GM19467 (cell line): ENCODE results near the gene TMC3.
"Not testable (repeated sequence)": the region's sequence is repeated elsewhere in the genome, so short reads cannot be mapped to it uniquely, and the experiment has no call there.

Source experiments
- ATAC-seq: cut with Tn5 transposase; IDR thresholded peaks from one replicate; pipeline ENCODE4 v1.9.1; 2021; ENCODE audit warnings: mild to moderate bottlenecking, moderate library complexity; ENCODE audit not compliant: unreplicated experiment

The TMC3 gene

DNA sequence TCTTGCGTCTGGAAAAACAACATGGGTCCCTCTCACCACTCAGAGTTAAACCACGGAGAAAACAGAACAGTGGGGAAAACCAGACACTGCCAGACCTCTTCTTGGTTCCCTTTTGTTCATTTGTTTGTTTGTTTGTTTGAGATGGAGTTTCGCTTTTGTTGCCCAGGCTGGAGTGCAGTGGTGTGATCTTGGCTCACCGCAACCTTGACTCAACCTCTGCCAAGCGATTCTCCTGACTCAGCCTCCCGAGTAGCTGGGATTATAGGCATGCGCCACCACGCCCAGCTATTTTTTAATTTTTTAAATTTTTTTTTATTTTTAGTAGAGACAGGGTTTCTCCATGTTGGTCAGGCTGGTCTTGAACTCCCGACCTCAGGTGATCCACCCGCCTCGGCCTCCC is 25.3 kb downstream of the TMC3 start:
- ATAC-seq: not testable (repeated sequence)

DNA sequence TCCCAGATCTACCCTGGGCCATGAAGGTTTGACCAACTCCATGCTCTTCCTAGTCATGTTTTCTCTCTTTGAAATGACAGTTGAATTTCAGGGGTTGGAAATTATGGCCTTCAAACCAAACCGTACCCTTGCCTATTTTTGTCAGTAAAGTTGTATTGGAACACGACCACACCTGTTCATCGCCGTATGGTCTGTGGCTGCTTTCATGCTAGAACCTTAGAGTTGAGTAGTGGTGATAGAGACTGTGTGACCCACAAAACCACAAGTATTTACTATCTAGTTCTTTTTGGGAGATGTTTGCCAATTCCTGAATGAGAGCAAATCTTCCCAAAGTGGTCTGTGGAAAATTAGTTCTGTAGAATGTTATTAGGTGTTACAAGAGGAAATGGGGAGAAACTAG is 26.1 kb downstream of the TMC3 start:
- no peak for ATAC-seq

DNA sequence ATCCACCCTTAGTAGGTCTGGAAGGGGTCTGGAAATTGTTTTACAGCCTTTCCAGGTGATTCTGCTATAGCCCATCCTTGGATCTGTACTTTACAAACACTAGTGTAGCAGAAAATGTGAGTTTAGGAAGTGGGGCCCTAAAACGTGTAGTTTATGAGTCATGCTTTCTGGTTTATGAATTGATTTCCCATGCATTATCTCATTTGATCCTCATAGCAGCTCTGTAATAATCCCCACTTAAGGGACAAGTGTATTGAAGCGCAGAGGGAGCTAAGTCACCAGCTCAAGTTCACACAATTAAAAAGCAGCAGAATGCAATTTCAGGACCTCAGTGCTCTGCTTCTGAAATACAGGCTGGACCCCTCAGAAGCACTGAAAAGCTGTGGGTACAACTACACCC is 27.4 kb downstream of the TMC3 start:
- ATAC-seq: no peak

DNA sequence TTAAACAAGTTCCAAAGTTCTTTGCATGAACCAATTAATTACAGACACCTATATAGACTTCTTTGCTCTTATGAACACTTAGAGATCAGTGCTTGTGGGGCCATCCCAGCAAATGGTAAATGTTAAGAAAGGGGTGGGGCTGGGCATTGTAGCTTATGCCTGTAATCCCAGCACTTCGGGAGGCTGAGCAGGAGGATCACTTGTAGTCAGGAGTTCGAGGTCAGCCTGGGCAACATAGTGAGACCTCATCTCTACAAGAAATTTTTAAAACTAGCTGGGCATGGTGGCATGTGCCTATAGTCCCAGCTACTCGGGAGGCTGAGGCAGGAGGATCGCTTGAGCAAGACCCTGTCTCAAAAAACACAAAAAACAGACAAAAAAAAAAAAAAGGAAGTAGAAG is 30.6 kb downstream of the TMC3 start:
- no peak for ATAC-seq

DNA sequence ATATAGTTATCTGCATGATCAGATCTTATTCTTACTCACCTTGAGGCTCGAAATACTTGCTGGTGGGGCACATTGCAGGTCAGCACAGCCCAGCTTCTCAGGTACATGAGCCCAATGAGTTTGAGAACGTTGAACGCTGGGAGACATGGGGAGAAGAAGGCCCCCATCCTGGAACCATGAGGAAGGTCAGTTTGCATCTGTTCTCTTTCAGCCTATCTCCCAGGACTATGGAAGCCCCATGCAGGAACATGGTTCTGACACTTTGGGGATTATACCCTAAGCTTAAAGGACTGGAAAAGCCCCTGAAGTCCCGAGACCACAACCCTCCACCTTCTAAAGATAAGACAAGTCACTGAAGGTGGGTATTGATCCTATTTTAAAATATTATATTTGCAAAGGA is 32.7 kb downstream of the TMC3 start:
- no peak for ATAC-seq

DNA sequence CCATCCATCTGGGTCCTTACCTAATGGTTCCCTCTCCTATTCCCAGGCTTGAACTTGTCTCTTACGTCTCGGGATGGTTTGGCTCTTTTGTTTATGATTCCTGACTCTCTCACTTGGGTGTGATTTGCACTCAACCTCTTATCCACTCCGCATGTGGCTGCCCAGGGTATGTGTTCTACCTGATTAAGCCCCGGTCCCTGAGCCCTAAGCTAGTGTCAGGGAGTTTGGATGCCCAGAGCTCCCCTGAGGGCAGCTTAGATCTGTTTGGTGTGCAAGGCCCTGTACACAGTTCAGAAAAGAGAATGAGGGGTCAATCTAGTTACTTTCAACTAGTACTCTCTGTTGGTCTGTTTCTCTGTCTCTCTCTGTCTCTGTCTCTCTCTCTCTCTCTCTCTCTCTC is 34.2 kb downstream of the TMC3 start:
- ATAC-seq: no peak

DNA sequence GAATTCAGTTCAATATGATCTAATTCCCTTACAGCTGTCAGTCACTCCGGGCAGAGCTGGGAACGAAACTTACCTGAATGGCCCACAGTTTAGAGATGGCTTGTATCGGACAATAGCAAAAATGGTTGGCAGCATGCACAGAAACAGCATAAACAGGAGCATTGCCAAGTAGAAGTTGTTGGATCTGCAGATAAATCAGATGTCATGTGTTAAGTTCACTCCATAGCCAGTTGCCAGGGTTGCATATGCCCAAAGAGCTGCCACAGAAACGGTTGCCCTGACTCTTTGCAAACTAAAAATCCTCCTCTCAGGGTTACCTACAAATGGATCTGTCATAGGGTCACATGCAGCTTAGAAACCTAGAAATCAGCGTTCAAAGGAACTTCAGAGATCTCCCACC is 34.7 kb downstream of the TMC3 start:
- no peak for ATAC-seq

DNA sequence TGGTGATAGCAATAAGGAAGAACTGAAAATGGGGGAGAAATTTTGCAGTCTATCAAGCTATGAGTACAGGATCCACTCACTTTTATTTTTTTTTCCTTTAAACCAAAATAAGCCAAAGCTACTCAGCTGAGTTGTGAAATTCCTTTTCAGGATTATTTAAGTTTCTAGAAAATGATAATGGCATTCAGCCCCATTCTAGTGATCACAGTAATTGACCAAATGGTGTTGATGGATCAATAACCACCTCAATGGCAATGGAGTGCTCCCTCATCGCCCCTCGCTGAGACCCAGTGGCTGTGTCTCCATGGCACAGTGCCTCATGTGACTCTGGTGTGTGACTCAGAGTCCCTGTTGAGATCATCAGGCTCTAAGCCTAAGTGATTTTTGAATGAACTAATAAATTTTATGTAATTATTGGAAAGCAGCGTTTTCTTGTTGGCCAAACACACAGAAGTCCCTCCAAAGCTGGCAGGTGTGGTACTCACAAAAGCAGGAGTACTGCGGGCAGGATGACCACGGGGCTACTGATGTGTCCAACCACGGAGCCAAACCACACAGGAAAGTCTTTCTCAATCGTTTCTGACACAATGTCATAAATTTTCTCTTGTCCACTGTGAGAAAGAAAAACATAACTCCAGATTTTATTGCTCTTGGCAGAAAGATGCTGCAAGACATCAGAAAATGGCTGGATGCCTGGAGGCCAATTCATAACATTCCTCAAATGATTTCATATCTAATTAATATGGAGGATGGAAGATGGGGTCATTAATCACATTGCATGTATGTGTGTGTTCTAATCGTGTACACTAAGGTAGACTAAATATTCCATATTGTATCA is 35.6 kb downstream of the TMC3 start:
- ATAC-seq: no peak

DNA sequence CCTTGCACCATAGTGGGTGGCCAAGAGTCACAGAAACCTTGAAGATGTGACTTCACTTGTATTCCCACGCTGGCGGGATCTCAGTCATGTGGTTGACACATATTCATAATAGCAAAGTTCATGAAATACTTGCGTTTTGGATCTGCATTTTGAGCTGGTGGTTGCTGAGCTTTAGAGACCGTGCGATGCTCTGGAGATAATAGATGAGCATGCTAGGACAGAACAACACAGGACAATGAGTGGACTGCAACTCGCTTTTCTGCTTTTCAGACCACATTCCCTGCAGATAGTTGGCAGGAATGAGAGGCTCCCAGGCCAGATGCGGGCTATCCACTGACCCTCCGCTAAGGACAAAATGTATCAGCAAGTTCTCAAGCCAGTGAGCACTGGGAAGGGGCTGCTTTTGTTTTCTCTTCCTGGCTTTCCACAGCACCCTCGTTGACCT is 36.3 kb downstream of the TMC3 start:
- no peak for ATAC-seq

DNA sequence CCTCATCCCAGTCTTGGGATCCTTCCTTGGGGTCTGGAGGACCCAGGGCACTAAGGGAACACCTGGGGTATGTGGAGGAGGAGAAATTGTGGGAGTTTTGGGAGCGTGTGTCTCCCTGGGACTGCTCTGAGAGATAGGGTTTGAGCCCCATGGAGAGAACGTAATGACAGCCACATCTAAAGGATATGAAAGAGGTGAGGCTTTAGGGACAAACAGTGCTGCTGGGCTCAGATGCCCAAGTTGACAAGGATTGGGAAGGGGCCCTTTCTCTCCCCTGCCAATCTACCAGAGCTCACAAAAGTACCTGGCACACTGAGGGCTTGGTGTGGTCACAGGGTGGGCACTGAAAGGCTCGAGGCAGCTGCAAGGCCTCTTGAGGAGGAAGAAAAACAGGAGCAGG is 36.8 kb downstream of the TMC3 start:
- ATAC-seq: no peak

DNA sequence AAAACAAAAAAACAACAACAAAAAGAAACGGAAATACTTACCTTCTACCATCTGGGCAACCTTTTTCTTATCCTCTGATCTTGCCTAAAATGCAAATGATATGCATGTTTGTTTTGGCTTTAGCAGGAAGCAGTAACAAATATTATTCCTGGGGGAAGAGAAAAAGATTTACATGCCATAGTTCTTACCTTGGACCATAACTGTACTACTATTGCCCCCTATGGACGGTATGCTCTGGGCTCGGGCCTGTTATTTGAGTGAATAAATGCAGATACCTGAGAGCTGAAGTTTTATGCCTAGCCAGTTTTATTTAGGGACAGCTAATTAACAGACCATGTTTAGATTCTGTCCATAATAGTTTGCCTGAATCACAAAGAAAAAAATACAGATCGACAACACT is 37.4 kb downstream of the TMC3 start:
- ATAC-seq: no peak

DNA sequence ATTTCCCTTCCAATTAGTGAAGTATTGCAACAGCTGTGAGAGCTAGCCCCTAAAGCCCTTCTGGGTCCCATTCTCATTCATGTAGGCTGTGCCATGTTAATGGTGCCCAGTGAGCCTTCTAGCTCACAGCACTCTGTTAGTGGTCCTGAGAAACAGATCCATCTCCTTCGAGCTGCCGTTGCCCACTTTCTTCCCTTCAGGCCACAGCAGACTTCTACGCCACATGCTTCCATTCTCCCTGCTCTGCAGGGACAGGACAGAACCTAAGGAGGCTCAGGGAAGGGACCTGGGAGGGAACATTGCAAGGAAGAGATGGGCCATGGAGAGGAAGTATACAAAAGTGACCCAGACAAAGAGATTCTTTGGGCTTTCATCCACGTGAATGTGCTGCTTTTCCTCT is 38.4 kb downstream of the TMC3 start:
- ATAC-seq: no peak

DNA sequence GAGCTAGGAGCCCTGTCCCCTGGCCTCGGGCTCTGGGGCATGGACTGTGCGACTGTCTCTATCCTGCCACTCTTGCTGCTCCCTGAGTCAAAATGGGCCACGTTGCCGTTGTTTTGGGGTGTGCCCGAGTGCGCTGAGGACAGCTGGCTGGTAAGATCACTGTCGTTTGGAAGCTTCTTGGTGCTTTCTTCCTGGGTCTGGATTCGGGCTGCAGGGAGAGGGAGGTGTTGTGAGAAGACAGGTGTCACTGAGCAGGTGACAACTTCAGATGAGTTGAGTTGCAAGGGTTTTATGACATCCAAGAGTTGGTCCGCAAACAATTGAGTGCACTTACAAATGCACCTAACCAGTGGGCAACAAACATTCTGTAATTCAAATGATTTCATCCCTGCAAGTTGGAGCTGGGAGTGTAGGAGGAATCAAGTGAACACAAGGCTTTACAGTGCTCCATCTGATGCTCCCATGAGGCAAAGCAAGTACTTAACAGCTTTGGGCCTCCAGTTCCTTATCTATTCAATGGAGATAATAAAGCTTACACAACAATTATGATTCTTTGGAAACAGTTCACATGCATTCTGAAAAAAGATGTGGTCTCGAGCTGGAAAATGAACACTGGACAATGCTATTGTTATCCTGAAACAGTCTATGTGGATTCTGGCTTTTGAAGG is 39.1 kb downstream of the TMC3 start:
- ATAC-seq: no peak

DNA sequence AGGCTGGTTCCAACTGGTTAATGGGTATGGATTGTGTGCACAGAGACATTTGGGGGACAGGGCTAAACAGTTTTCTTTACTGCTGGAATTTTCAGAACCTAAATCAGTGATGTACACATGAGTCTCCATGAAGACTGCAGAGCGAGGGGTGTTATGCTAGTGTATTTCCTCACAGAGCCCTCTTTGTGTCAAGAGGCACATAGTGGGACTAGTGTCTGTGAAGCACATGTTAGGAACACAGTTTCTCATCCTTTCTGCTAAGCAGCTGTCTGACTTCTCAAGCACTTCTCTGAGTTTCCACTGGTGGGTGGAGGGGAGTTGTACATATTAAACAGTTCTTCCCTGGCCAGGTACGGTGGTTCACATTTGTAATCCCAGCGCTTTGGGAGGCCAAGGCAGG is 40.6 kb downstream of the TMC3 start:
- ATAC-seq: no peak

DNA sequence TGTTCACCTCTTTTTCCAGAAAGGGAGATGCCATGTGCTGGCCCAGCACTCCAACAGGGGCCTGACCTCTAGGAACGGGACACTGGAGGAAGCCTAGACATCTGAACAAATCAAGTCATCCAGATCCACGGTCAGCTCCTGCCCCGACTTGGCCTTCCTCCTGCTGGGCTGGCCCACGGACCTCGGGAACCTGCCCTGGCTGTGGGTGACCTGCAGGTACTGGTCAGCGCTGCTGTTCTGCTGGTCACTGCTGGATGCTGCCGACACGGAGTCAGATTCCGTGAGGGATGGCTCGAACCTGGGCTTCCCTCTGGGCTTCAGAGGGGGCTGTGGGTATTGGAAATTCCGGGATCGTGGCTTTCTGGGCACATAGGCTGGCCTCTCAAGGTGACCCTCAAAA is 41.7 kb downstream of the TMC3 start:
- no peak for ATAC-seq

DNA sequence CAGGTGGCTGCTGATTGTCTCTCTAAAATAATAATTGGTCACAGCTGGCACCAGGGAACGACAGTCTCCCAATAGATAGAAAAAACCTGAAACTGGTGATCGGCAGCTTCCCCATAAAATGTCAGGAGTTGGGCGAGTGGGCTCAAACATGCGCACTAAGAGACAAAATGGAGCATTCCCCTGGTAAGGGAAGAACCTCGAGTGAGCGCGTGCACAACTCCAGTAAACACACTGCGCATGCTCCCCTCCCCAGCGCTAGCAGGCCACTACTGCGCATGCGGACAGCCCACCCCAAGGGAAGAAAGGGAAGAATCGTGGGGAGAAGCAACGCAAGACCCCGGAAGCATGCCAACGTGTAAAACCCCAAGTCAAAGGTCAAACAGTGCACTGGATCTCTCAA is 42.4 kb downstream of the TMC3 start:
- no peak for ATAC-seq

DNA sequence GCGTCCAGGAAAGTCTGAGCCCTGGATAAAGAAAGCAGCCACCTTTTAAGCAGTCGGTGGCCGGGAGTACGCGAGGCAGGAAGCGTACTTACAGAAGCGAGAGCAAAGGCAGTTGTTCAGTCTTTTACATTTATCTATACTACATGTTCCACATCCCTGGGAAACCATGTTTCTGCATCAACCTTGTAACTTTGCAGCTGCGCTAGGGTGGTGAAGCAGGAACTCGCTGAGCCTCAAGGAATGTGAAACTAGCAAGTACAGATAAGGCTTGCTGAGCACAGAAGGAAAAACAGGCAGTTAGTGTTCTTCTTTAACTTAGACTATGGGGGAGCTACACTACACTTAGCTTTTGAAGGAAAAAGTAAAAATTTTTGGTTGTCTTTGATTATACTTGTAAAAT is 42.9 kb downstream of the TMC3 start:
- ATAC-seq: not testable (repeated sequence)

DNA sequence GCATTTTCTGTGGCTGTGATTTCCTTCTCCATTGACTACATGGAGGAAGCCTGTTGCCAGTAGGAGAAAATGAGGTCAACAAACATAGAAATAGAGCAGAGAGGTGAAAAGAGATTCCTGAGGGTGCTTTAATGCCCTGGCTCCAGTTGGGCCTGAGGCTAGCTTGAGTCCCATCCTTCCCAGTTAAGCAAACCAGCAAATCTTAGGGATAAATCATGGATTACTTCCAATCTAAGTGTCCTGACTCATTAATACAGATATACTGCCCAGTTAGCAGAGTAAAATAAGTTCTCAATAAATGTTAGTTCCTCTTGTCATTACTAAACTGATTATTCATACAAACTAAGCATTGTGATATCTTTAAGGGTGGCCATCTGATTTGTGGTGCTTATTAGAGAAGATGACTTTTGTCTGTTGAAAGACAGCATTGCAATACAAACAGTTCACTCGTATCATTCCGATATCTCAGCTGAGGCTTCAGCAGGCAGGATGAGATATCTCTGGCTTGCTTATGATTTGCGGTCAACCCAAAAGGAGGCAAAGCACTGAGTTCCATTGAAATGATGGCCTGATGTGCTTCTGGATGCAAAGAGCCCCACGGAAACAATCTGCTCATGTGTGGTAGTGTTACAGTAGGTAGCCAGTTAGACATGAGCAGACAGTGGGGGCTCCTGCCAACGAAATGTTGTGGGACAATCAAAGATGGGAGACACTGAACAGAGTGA is 43.5 kb downstream of the TMC3 start:
- ATAC-seq: no peak

DNA sequence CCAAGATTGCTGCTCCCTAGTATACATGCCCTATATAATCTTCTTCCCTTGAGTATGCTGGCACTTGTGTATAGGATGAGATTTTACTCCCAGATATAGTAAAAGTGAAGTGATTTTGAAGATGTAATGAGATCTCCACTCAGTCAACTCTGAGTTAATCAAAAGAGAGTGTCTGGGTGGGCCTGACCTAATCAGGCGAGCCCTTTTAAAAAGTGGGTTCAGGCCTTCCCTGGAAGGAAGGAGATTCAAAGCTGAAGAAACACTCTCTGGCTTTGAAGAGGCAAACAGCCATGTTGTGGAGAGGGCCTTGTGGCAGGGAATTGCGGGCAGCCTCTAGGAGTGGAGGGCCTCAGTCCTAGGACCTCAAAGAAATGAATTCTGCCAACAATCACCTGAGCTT is 44.6 kb downstream of the TMC3 start:
- ATAC-seq: no peak

DNA sequence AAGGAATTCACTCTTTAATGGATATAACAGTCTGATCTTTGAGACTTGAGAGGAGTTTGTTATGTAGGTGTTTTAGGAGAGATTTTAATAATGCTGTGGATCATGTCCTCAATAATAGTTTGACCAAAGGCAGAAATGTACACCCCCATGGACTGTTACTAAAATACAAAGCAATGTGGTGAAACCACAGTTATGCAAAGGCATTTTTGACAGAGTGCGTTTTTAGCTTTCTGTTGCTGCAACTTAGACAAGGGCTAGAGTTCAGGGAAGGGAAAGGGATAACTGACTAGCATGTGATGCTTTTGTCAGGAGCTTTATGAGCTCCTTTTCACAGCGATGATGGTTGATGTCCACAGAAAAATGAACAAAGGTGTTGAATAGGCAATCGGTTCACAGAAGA is 46.5 kb downstream of the TMC3 start:
- no peak for ATAC-seq

DNA sequence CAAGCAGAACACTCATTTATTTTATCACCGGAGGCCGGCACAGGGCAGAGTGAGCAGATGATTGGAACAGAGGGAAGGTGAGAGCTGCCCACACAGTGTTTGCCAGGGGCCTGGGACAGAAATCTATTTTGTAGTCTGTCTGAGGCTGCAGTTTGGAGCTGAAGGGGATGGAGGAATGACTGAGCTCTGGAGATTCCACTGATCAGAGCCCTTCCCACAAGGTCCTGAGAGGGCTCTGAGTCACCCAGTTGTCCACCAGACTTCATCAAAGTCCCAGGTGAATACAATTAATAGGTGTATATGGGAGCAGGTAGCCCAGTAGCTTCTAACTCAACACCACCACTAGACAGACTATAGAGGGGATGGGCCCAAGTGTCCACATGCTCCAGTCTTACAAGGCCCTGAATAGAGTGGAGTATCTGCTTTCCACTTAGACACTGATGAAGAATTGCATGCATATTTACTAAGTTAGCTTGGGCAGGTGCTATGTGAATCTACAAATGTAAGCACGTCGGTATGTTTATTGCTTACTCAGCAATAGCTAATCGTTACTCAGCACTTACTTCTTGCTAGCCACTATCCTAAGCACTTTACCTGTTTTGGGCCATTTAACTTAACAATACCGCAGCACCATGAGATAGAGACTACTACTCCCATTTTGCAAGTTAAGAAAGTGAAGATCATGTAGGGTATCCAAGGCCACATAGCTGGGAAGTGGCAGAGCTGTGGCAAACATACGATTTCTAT is 47.4 kb downstream of the TMC3 start:
- no peak for ATAC-seq
